ENCODE data around the gene OR10H5.
"Not testable (repeated sequence)": the region's sequence is repeated elsewhere in the genome, so short reads cannot be mapped to it uniquely, and the experiment has no call there.

The OR10H5 gene

DNA sequence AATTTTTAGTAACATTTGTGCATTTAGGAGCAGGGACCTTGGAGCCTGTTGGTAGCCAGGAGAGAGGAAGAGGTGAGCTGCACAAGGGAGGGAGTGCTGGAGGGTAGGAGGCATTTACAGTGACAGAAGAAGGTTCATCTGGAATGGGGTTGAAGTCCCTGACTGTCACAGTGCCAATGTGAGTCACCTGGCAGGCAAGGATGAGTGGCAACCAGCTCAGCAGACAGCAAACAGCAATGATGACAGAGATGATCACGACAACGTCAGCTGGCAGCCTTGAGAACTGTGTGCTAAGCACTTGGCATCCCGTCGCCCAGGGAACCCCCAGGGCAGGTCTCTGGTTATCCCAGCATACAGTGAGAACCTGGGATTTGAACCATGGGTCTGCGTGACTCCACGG, 2.6 kb downstream of the OR10H5 start:
- DNase-seq = no peak

DNA sequence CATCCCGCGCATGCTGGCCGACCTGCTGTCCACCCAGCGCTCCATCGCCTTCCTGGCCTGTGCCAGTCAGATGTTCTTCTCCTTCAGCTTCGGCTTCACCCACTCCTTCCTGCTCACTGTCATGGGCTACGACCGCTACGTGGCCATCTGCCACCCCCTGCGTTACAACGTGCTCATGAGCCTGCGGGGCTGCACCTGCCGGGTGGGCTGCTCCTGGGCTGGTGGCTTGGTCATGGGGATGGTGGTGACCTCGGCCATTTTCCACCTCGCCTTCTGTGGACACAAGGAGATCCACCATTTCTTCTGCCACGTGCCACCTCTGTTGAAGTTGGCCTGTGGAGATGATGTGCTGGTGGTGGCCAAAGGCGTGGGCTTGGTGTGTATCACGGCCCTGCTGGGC, 6.8 kb downstream of the OR10H5 start:
- DNase-seq; in situ Hi-C loops (cut with HindIII; ENCODE audit: low pct_ligation_motif_present, low pct_unique_long_range_greater_than_20kb, low sequenced_read_pairs): not testable (repeated sequence)

More for the DNA sequence above, 2.6 kb downstream of the OR10H5 start:
- in situ Hi-C loops (cut with HindIII; ENCODE audit: low pct_ligation_motif_present, low pct_unique_long_range_greater_than_20kb, low sequenced_read_pairs) = no loop called here

DNA sequence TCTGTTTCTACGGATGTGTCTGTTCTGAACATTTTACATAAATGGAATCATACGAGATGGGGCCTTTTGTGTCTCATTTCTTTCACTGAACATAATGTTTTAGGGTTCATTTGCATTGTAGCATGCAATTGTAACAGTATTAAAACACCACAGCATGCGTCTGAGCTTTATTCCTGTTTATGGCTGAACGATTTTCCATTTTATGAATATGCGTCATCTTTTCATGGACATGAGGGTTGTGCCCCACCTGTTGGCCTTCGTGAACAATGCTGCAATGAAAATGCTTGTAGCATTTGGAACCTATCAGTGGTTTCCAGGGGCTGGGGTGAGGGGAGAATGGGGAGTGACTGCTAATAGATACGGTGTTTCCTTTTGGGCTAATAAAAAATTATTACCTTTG, 22.9 kb downstream of the OR10H5 start:
- DNase-seq = no peak

DNA sequence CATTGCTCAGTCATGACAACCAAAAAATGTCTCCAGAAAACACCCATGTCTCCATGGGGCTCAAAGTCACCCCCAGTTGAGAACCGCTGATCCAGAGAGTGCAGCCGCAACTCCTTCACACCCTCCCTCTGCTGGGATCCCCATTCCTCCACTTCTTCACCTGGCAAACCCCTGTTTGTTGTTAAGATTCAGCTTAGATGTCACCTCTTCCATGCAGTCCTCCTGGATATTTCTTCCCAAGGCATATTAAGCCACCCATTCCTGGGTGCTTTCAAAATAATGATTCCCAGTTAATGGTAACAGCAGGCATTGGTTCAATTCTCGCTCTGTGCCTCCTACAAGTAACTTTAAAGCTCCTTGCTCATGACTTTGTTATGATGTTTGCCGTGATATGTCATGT, 24.0 kb downstream of the OR10H5 start:
- in situ Hi-C loops (cut with HindIII; ENCODE audit: low pct_ligation_motif_present, low pct_unique_long_range_greater_than_20kb, low sequenced_read_pairs) = no loop called here
- no peak for DNase-seq

More for the DNA sequence above, 22.9 kb downstream of the OR10H5 start:
- in situ Hi-C loops (cut with HindIII; ENCODE audit: low pct_ligation_motif_present, low pct_unique_long_range_greater_than_20kb, low sequenced_read_pairs) = no loop called here

DNA sequence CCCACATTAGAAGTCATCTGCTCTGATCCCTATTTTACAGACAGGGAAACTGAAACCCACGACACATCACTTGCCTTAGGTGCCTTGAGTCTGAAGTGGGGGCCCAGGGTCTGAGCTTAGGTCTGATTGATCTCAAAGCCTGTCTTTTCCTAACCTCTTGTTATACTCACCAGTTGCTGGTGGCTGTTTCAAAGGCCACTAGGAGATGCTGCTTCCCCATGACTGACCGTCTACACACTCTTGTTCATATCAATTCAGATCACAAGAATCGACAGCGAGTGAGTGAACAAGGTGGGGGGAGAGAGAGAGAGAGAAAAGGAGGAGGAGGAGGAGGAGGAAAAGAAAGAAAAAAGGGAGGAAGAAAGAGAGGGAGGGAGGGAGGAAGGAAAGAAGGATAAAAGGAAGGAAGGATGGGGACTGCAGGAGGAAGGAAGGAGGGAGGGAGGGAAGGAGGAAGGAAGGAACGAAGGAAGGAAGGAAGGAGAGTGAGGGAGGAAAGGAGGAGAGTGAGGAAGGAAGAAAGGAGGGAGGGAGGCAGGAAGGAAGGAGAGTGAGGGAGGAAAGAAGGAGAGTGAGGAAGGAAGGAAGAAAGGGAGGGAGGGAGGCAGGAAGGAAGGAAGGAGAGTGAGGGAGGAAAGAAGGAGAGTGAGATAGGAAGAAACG, 24.7 kb downstream of the OR10H5 start:
- in situ Hi-C loops (cut with HindIII; ENCODE audit: low pct_ligation_motif_present, low pct_unique_long_range_greater_than_20kb, low sequenced_read_pairs) = no loop called here
- no peak for DNase-seq

DNA sequence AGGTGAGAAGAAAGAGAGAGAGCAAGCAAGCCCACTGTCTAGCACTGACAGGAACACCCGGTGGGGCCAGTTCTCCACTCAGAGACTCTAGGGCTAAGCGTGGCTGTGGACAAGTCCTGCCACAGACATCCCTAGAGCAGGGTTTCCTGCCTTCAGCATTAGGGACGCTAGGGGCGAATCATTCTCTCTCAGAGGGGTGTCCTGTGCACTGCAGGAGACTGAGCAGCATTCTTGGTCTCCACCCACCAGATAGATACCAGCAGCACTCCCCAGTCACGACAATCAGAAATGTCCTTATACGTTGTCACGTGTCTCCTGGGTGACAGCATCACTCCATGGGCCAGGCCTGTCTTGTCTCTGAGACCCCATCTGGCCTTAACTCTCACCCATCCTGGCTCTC, 26.5 kb downstream of the OR10H5 start:
- no peak for DNase-seq
- in situ Hi-C loops (cut with HindIII; ENCODE audit: low pct_ligation_motif_present, low pct_unique_long_range_greater_than_20kb, low sequenced_read_pairs) = no loop called here

DNA sequence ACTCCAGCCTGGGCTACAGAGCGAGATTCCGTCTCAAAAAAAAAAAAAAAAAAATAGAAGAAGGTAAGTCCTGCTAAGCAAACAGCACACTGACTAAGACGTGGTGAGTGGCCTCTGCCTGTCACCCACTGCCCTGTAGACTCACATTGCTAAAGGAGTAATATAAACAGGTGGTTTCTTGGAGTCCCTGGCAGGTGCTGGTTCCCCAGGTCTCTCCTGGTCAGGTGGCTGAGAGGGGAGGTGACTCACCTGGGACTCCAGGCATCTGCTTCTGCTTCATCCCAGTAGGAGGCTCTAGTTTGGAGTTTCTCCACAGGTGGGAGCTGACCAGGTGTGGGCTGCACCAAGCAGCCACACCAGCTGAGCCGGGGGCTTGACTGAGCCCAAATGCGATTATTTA, 27.8 kb downstream of the OR10H5 start, which contains the start of gene OR10H1:
TSS of gene OR10H1 (minus strand) at position 359 of the 400 bp plus-strand sequence. CDS start 7,627 bp downstream, outside the sequence.
- in situ Hi-C loops (cut with HindIII; ENCODE audit: low pct_ligation_motif_present, low pct_unique_long_range_greater_than_20kb, low sequenced_read_pairs) = no loop called here
- no peak for DNase-seq

DNA sequence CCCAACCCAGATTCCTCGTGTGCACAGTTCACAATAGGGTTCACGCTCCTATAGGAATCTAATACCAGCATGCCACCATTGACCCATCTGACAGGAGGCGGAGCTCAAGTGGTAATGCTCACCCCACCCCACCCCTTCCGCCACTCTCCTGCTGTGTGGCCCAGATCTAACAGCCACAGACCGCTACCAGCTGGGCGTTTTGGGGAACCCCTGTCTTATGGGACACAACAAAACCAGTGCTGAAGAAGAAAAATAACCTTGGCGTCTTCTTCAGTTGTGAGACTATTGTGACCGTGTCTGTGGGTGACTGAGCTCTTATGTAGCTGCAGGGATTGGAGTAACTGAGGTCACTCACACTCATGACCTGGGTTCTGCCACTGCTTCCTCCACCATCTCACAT, 33.2 kb downstream of the OR10H5 start:
- in situ Hi-C loops (cut with HindIII; ENCODE audit: low pct_ligation_motif_present, low pct_unique_long_range_greater_than_20kb, low sequenced_read_pairs) = no loop called here
- DNase-seq = no peak

DNA sequence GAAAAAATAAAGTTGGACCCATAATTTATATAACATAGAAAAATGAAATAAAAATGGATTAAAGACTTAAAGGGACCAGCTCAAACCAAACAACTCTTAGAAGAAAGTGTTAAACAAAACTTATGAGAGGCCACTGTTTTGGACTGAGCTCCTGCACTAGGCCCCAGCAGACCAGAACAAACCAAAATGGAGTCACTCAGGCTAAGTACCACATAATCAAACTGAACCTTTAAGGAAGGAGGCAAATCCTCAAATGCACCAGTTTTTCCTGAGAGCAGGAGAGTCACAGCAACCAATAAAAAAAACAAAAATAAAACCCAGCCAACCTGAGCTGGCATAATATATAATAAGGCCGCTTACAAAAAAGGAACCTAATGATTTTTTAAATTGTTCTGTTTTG, 38.3 kb downstream of the OR10H5 start:
- no peak for DNase-seq
- in situ Hi-C loops (cut with HindIII; ENCODE audit: low pct_ligation_motif_present, low pct_unique_long_range_greater_than_20kb, low sequenced_read_pairs) = no loop called here

DNA sequence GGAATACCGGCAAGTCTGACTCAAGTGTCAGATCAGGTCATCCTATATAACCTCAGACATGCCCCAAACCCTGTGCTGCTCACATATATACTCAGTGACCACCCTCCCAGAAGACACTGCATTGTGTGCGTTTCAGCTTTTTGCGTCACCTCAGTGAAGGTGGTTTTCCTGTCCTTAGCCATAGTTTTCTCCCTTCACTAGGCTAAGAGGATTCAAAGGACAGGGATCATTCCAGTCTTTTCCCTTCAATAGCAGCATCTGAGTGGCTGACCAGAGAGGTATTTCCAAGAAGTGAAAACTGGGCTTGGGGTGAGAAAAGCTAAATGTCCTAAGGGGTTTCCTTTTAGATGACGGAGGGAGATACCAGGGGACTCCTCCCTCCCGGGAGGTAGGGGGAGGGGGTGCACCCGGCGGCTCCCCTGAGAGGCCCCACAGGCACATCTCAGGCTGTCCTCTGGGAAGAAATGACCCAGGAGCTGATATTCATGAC, 40.7 kb downstream of the OR10H5 start:
- DNase-seq = no peak
- in situ Hi-C loops (cut with HindIII; ENCODE audit: low pct_ligation_motif_present, low pct_unique_long_range_greater_than_20kb, low sequenced_read_pairs) = no loop called here

DNA sequence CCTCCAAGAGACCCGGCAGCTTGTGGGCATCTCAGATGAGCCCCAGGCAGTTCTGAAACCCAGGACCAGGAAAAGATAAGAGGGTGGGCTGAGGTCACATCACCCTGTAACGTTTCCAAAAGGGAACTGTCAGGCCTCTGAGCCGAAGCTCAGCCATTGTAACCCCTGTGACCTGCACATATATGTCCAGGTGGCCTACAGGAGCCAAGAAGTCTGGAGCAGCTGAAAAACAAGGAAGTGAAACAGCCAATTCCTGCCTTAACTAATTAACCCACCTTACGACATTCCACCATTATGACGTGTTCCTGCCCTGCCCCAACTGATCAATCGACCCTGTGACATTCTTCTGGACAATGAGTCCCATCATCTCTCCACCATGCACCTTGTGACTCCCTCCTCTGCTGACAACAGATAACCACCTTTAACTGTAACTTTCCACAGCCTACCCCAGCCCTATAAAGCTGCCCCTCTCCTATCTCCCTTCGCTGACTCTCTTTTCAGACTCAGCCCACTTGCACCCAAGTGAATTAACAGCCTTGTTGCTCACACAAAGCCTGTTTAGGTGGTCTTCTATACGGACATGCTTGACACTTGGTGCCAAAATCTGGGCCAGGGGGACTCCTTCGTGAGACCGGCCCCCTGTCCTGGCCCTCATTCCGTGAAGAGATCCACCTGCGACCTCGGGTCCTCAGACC, 41.3 kb downstream of the OR10H5 start:
- in situ Hi-C loops (cut with HindIII; ENCODE audit: low pct_ligation_motif_present, low pct_unique_long_range_greater_than_20kb, low sequenced_read_pairs); DNase-seq: not testable (repeated sequence)

DNA sequence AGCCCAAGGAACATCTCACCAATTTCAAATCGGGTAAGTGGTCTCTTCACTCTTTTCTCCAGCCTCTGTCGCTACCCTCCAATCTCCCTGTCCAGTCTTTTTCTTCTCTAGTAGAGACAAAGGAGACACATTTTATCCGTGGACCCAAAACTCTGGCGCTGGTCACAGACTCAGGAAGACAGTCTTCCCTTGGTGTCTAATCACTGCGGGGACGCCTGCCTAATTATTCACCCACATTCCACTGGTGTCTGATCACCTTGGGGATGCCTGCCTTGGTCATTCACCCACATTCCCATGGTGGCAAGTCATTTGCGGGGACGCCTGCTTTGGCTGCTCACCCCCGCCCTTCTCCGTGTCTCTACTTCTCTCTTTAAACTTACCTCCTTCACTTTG, 41.8 kb downstream of the OR10H5 start:
- in situ Hi-C loops (cut with HindIII; ENCODE audit: low pct_ligation_motif_present, low pct_unique_long_range_greater_than_20kb, low sequenced_read_pairs) = no loop called here
- DNase-seq = no peak

DNA sequence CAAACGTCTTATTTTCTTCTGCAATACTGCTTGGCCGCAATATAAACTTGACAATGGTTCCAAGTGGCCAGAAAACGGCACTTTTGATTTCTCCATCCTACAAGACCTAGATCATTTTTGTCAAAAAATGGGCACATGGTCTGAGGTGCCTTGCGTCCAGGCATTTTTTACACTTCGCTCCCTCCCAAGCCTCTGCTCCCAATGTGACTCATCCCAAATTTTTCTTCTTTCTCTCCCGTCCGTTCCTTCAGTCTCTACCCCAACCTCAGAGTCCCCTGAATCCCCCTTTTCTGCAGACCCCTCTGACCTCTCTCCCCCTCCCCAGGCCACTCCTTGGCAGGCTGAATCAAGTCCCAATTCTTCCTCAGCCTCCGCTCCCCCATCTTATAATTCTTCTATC, 42.3 kb downstream of the OR10H5 start:
- in situ Hi-C loops (cut with HindIII; ENCODE audit: low pct_ligation_motif_present, low pct_unique_long_range_greater_than_20kb, low sequenced_read_pairs) = no loop called here
- no peak for DNase-seq

DNA sequence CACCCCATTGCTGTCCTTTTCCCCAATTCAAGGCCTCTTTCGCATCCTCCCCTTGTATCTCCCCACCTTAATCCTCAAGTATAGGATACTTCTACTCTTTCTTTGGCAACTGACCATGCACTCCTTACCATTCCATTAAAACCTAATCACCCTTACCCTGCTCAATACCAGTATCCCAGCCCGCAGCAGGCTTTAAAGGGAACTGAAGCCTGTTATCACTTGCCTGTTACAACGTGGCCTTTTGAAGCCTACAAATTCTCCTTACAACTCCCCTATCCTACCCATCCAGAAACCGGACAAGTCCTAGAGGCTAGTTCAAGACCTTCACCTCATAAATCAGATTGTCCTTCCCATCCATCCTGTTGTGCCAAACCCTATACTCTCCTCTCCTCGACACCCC, 44.2 kb downstream of the OR10H5 start:
- in situ Hi-C loops (cut with HindIII; ENCODE audit: low pct_ligation_motif_present, low pct_unique_long_range_greater_than_20kb, low sequenced_read_pairs) = no loop called here
- DNase-seq = no peak

DNA sequence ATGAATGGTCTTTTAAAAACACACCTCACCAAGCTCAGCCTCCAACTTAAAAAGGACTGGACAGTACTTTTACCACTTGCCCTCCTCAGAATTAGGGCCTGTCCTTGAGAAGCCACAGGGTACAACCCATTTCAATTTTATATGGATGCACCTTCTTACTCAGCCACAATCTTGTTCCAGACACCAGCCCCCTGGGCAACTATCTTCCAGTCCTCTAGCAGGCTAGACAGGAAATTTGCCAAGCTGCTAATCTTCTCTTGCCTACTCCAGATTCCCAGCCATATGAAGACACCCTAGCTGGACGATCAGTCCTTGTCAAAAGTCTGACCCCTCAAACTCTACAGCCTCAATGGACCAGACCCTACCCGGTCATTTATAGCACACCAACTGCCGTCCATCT, 46.8 kb downstream of the OR10H5 start:
- DNase-seq; in situ Hi-C loops (cut with HindIII; ENCODE audit: low pct_ligation_motif_present, low pct_unique_long_range_greater_than_20kb, low sequenced_read_pairs): not testable (repeated sequence)

DNA sequence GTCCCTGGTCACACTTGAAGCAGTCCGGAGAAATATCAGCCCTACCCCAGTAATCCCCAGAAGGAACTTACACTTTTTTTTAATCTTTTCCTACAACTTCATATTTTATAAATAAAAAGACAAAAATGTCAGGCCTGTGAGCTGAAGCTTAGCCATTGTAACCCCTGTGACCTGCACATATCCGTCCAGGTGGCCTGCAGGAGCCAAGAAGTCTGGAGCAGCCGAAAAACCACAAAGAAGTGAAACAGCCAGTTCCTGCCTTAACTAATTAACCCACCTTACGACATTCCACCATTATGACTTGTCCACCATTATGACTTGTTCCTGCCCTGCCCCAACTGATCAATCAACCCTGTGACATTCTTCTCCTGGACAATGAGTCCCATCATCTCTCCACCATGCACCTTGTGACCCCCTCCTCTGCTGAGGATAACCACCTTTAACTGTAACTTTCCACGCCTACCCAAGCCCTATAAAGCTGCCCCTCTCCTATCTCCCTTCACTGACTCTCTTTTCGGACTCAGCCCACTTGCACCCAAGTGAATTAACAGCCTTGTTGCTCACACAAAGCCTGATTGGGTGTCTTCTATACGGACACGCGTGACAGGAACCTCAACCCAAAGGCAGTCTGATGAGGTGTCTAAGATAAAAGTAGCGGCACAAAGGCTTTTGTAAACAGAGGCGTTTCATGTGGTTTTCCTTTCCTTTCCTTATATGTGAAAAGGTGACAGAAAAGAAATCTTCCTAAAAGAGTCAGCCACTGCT, 48.3 kb downstream of the OR10H5 start:
- DNase-seq; in situ Hi-C loops (cut with HindIII; ENCODE audit: low pct_ligation_motif_present, low pct_unique_long_range_greater_than_20kb, low sequenced_read_pairs): not testable (repeated sequence)

DNA sequence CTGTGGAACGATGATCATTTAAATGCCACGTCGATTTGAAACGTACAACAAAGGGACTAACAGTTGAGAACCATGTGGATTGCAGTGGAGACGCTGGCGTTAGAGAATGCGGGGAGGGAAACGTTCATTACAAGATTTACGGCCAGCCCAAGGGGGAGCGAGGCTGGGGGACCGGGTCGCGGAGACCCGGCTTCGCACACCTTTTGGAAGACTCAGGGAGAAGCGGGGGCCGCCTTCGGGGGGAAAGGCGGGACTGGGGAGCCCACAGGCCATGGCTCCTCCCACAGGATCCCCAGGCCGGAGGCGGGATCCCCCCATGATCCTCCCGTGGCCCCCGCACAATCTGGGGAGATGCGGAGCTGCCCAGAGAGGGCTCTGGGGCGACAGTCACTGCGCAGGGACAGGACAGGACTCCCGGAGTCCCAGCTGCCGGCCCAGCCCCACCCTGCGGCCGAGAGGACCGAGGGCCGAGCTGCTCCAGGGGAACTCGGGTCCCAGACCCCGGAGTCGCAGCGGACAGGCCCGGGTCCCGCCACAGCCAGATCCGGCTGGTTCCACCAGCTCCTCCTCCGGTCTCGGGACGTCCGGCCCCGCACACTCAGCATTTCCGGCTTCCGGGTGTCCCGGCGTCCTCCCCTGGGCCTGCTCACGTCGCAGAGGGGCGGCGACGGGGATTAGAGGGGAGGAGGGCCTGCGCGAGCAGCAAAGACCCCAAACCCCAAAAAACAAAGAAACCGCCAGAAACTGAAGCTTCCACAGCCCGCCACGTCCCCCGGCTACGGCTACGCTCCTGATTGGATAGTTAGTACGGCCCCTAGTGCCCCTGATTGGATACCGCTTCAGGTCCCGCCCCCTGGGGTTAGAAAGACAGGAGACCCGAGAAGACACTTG, 49.1 kb downstream of the OR10H5 start:
- in situ Hi-C loops (cut with HindIII; ENCODE audit: low pct_ligation_motif_present, low pct_unique_long_range_greater_than_20kb, low sequenced_read_pairs) = no loop called here
- DNase-seq = peak; percentile 74

DNA sequence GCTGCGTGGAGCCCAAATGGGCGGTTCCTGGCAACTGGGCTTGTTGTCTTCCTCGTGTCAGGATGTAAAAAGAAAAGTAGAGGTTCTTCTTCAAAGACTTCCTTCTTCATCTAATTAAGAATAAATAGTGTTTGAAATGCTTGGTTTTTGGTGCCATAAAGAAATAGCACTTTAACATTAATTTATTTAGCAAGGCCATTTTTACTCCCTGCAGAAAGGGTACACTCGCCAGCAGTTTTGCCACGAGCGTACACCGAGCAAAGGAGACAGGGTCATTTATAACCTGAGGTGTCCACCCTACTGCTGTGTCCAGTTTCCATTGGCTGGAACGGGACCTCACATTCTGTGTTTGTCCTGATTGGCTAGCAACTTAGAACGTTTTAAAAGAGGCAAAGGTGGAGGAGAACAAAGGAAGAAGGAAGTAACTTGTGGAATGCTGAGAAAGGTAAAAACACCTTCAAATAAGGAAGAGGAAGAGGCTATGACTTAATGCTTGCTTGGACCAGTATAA, 49.8 kb downstream of the OR10H5 start:
- in situ Hi-C loops (cut with HindIII; ENCODE audit: low pct_ligation_motif_present, low pct_unique_long_range_greater_than_20kb, low sequenced_read_pairs) = no loop called here
- DNase-seq = no peak
